SK-N-SH (cell line): ENCODE measurements around the gene RHOJ. TPM values are rescaled to one million over a fixed set of nuclear protein-coding genes. Genes with fewer than 3 reads are reported as not detected.
A peak's percentile ranks its signal among the peaks of the same experiment; 100 is the strongest.

Source experiments
- CTCF ChIA-PET: fragments of 300-600, 350-600 bp; formaldehyde crosslinking; extraction: SDS; loops from one replicate; lab custom pipeline; 2021; lab: Yijun Ruan, JAX
- POLR2A ChIA-PET: fragments of 350-600 bp; sonication (Branson Sonifier 250); formaldehyde crosslinking; extraction: SDS; loops from one replicate; lab custom pipeline; 2020; ENCODE audit warnings: antibody characterized with exemption, inconsistent platforms; lab: Yijun Ruan, JAX
- DNase-seq: peaks from one replicate; pipeline ENCODE4 v3.0.0; 2012
- H2AFZ ChIP-seq: fragments of 200-600 bp; sonication (generic); 2 replicates; pipeline ENCODE4 v1.8.1; 2016; ENCODE audit warnings: antibody characterized with exemption, mild to moderate bottlenecking, low read depth
- H3F3A ChIP-seq: fragments of 200-600 bp; sonication (generic); replicated peaks from 2 replicates; pipeline ENCODE3; 2016; ENCODE audit warnings: antibody characterized with exemption, mild to moderate bottlenecking; ENCODE audit not compliant: insufficient read depth
- H3K27ac ChIP-seq, 2 experiments: fragments of 200-500 bp in 1 of 2; fragments of 200-600 bp in 1 of 2; sonication (Bioruptor generic) in 1 of 2; sonication (generic), shearing (Covaris generic) in 1 of 2; 2 replicates each; pipeline versions ENCODE4 v1.5.1 to v1.6.1; 2014 to 2016; ENCODE audit warnings: low read depth in 2 of 2, inconsistent platforms in 1 of 2, low read length in 1 of 2, mild to moderate bottlenecking in 1 of 2, mixed read lengths in 1 of 2
- H3K27me3 ChIP-seq: fragments of 200-600 bp; sonication (generic), shearing (Covaris generic); 2 replicates; pipeline ENCODE4 v1.6.1; 2016; ENCODE audit warnings: mixed run types; ENCODE audit not compliant: insufficient read depth
- H3K36me3 ChIP-seq, 2 experiments: fragments of 200-500 bp in 1 of 2; fragments of 200-600 bp in 1 of 2; sonication (Bioruptor generic) in 1 of 2; sonication (generic) in 1 of 2; replicated peaks in 1 of 2; 2 replicates each; pipeline versions ENCODE3 to v1.5.1; 2014 to 2016; ENCODE audit warnings: low read length in 1 of 2, mild to moderate bottlenecking in 1 of 2; ENCODE audit not compliant: insufficient read depth in 2 of 2, control insufficient read depth in 1 of 2
- H3K4me1 ChIP-seq, 2 experiments: fragments of 200-500 bp in 1 of 2; fragments of 200-600 bp in 1 of 2; sonication (Bioruptor generic) in 1 of 2; sonication (generic), shearing (Covaris generic) in 1 of 2; 2 replicates each; pipeline versions ENCODE4 v1.5.1 to v1.6.1; 2014 to 2016; ENCODE audit warnings: low read depth in 1 of 2, low read length in 1 of 2, mixed run types in 1 of 2; ENCODE audit not compliant: insufficient read depth in 2 of 2, control insufficient read depth in 1 of 2
- H3K4me2 ChIP-seq: fragments of 200-600 bp; sonication (generic), shearing (Covaris generic); 2 replicates; pipeline ENCODE4 v1.6.1; 2017; ENCODE audit warnings: mixed run types
- H3K4me3 ChIP-seq, 2 experiments: fragments of 200-500 bp in 1 of 2; fragments of 200-600 bp in 1 of 2; sonication (Bioruptor generic) in 1 of 2; sonication (generic), shearing (Covaris generic) in 1 of 2; 2 replicates each; pipeline versions ENCODE4 v1.5.1 to v1.8.1; 2014 to 2016; ENCODE audit warnings: low read depth in 2 of 2, inconsistent platforms in 1 of 2, low read length in 1 of 2, mild to moderate bottlenecking in 1 of 2, mixed read lengths in 1 of 2, moderate library complexity in 1 of 2
- H3K79me2 ChIP-seq: fragments of 200-600 bp; sonication (generic); 2 replicates; pipeline ENCODE4 v1.8.1; 2017; ENCODE audit warnings: mild to moderate bottlenecking; ENCODE audit not compliant: insufficient read depth
- H3K9ac ChIP-seq: fragments of 200-600 bp; sonication (generic); 2 replicates; pipeline ENCODE4 v1.6.1; 2017; ENCODE audit warnings: mixed run types
- H3K9me2 ChIP-seq: fragments of 200-600 bp; sonication (generic); 2 replicates; pipeline ENCODE4 v1.6.1; 2017; ENCODE audit warnings: mixed run types
- H3K9me3 ChIP-seq: fragments of 200-600 bp; sonication (generic); 2 replicates; pipeline ENCODE4 v1.6.1; 2017; ENCODE audit warnings: mixed run types, mild to moderate bottlenecking, moderate library complexity
- H4K20me1 ChIP-seq: fragments of 200-600 bp; sonication (generic); 2 replicates; pipeline ENCODE4 v1.6.1; 2017; ENCODE audit warnings: mild to moderate bottlenecking, mixed run types; ENCODE audit not compliant: insufficient read depth
- EZH2phosphoT487 ChIP-seq: fragments of 200-600 bp; sonication (generic); IDR thresholded peaks from 2 replicates; pipeline ENCODE4 v1.6.1; 2017; ENCODE audit warnings: low read depth, mixed run types, mild to moderate bottlenecking, antibody characterized with exemption, moderate library complexity, borderline replicate concordance
- FOSL2 ChIP-seq: IDR thresholded peaks from 2 replicates; pipeline ENCODE4 v1.4.0; 2012; ENCODE audit warnings: low read depth, mild to moderate bottlenecking, moderate library complexity, borderline replicate concordance
- FOXJ3 ChIP-seq: sonication (generic); formaldehyde crosslinking; IDR thresholded peaks from 2 replicates; pipeline ENCODE4 v1.5.1; 2020; ENCODE audit warnings: mild to moderate bottlenecking, missing genetic modification reagents
- FOXM1 ChIP-seq: IDR thresholded peaks from 2 replicates; pipeline ENCODE4 v1.4.0; 2012; ENCODE audit warnings: low read depth, mild to moderate bottlenecking
- GABPA ChIP-seq: IDR thresholded peaks from 2 replicates; pipeline ENCODE4 v1.4.0; 2012; ENCODE audit warnings: low read depth, mild to moderate bottlenecking
- MXI1 ChIP-seq: IDR thresholded peaks from 2 replicates; pipeline ENCODE4 v1.6.1; 2012; ENCODE audit warnings: mild to moderate bottlenecking, low read depth, low read length, improper control_type of control experiment
- NFIC ChIP-seq: IDR thresholded peaks from 2 replicates; pipeline ENCODE4 v1.4.0; 2012; ENCODE audit warnings: borderline replicate concordance
- POLR2AphosphoS5 ChIP-seq: IDR thresholded peaks from 2 replicates; pipeline ENCODE4 v1.6.1; 2012; ENCODE audit warnings: low read depth, low read length
- RAD21 ChIP-seq: IDR thresholded peaks from 2 replicates; pipeline ENCODE4 v1.6.1; 2012; ENCODE audit warnings: mild to moderate bottlenecking, low read length
- TAF1 ChIP-seq: IDR thresholded peaks from 2 replicates; pipeline ENCODE4 v1.6.1; 2012; ENCODE audit warnings: low read depth, mild to moderate bottlenecking, low read length, moderate library complexity, borderline replicate concordance
- TEAD4 ChIP-seq: IDR thresholded peaks from 2 replicates; pipeline ENCODE4 v1.4.0; 2012; ENCODE audit warnings: mild to moderate bottlenecking, borderline replicate concordance; ENCODE audit not compliant: insufficient read depth
- YY1 ChIP-seq: IDR thresholded peaks from 2 replicates; pipeline ENCODE4 v1.4.0; 2012; ENCODE audit warnings: low read depth, mild to moderate bottlenecking
- WGBS: methylation state at CpG from one replicate; pipeline ENCODE4 v1.1.6; 2017; ENCODE audit warnings: low lambda C conversion rate; 5-methylcytosine and 5-hydroxymethylcytosine counted together
- polyA plus RNA-seq, 3 experiments: library from polyadenylated mRNA; depleted of rRNA; stranded (reverse); fragments of >200 nt; gene quantifications; 2 replicates each; pipeline ENCODE4 v1.2.3, GENCODE V29; 2012
- TF ChIP-seq, protein P1 (sequence below): IDR thresholded peaks from 2 replicates; pipeline ENCODE4 v1.4.0; 2012; ENCODE audit warnings: low read depth, borderline replicate concordance
- TF ChIP-seq, protein P2 (sequence below): IDR thresholded peaks from 2 replicates; pipeline ENCODE4; 2012
- TF ChIP-seq, protein P3 (sequence below): fragments of 150-350 bp; IDR thresholded peaks from 2 replicates; pipeline ENCODE4 v1.6.1; 2017; ENCODE audit warnings: antibody characterized with exemption, low read length, low read depth, borderline replicate concordance

RHOJ gene
- polyA plus RNA-seq, 1 of the 3 experiments (the other 2 are of a cell fraction): 12.1 TPM

- Histone ChIP-seq H3F3A (peaks cover 3% of the 10 kb centered on the region), H3K4me2 (no peak overlapping the region; the same call in 1 of the 2 replicates), H3K9me2 (no peaks in the 10 kb centered on the region), H3K79me2 (no peaks in the 10 kb centered on the region), H3K36me3 (no peaks in the 10 kb centered on the region), H3K4me3 (no peak overlapping the region), H4K20me1 (no peaks in the 10 kb centered on the region), H3K9me3 (no peaks in the 10 kb centered on the region), H3K9ac (no peak overlapping the region), H2AFZ (no peak overlapping the region), H3K4me1 (peaks cover 0 to 11% of the 10 kb centered on the region in 2 experiments; a peak in 1 of 4 replicates), H3K27me3 (no peaks in the 10 kb centered on the region), H3K27ac (no peak overlapping the region)
- POLR2A ChIA-PET: no interaction called here
- no peak for DNase-seq
- WGBS: 35% methylated on average over 2 of the region's 2 CpGs
- TF ChIP-seq FOXJ3 (CRISPR knock-in tag): no peak
- no peak for TF ChIP-seq POLR2AphosphoS5
- TF ChIP-seq YY1: no peak
- TF ChIP-seq, protein P1, sequence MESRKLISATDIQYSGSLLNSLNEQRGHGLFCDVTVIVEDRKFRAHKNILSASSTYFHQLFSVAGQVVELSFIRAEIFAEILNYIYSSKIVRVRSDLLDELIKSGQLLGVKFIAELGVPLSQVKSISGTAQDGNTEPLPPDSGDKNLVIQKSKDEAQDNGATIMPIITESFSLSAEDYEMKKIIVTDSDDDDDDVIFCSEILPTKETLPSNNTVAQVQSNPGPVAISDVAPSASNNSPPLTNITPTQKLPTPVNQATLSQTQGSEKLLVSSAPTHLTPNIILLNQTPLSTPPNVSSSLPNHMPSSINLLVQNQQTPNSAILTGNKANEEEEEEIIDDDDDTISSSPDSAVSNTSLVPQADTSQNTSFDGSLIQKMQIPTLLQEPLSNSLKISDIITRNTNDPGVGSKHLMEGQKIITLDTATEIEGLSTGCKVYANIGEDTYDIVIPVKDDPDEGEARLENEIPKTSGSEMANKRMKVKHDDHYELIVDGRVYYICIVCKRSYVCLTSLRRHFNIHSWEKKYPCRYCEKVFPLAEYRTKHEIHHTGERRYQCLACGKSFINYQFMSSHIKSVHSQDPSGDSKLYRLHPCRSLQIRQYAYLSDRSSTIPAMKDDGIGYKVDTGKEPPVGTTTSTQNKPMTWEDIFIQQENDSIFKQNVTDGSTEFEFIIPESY: no peak
- TF ChIP-seq RAD21: no peak
- no peak for TF ChIP-seq FOXM1
- CTCF ChIA-PET: no interaction called here
These were observed 36.0 kb downstream of the RHOJ start for GRCh38 chr14:63240221-63240620.

DNA sequence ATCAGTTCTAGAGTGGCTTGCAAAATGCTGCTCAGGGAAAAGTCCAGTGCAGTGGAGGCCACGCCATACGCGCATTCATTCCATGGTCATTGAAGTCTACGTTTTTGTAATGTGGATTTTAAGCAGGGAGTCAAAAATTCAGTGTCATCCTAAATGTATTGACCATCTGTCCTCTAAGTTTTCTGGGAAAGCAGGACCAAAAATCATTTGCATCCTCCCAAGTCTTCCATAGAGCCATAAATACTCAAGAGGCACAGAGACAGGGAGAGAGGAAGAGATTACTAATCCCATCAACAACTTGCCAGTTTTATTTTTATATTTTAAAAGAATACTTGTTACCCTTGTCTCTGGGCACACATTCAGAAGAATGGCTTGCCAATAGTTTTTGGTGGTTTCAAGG lies 36.9 kb downstream of the RHOJ start:
- no peaks in the 10 kb centered on the region for H3K27me3 ChIP-seq
- DNase-seq: no peak
- H3K36me3 ChIP-seq: no peaks in the 10 kb centered on the region
- H3K4me1 ChIP-seq: peaks cover 0 to 11% of the 10 kb centered on the region in 2 experiments; a peak in 1 of 4 replicates
- no peaks in the 10 kb centered on the region for H4K20me1 ChIP-seq
- ChIA-PET CTCF (no interaction called here), POLR2A (no interaction called here)
- H3K79me2 ChIP-seq: no peaks in the 10 kb centered on the region
- H3K4me3 ChIP-seq: no peak overlapping the region
- H3F3A ChIP-seq: peaks cover 3% of the 10 kb centered on the region
- H3K9ac ChIP-seq: no peak overlapping the region
- H3K4me2 ChIP-seq: peak overlapping the region; percentile 11; the same call in 1 of the 2 replicates
- TF ChIP-seq EZH2phosphoT487 (no peak), YY1 (no peak), GABPA (no peak), TEAD4 (no peak), TAF1 (no peak), FOSL2 (no peak), NFIC (no peak), MXI1 (no peak)
- TF ChIP-seq, protein P2, sequence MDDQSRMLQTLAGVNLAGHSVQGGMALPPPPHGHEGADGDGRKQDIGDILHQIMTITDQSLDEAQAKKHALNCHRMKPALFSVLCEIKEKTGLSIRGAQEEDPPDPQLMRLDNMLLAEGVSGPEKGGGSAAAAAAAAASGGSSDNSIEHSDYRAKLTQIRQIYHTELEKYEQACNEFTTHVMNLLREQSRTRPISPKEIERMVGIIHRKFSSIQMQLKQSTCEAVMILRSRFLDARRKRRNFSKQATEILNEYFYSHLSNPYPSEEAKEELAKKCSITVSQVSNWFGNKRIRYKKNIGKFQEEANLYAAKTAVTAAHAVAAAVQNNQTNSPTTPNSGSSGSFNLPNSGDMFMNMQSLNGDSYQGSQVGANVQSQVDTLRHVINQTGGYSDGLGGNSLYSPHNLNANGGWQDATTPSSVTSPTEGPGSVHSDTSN: no peak
- TF ChIP-seq, protein P1: no peak
- TF ChIP-seq, protein P3, sequence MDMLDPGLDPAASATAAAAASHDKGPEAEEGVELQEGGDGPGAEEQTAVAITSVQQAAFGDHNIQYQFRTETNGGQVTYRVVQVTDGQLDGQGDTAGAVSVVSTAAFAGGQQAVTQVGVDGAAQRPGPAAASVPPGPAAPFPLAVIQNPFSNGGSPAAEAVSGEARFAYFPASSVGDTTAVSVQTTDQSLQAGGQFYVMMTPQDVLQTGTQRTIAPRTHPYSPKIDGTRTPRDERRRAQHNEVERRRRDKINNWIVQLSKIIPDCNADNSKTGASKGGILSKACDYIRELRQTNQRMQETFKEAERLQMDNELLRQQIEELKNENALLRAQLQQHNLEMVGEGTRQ: no peak
- WGBS: 48% methylated on average over 4 of the region's 4 CpGs
- H3K27ac ChIP-seq: no peak overlapping the region
- H3K9me2 ChIP-seq: no peaks in the 10 kb centered on the region
- H2AFZ ChIP-seq: no peak overlapping the region
- no peaks in the 10 kb centered on the region for H3K9me3 ChIP-seq
